ENCODE results near the gene RGS3.

RGS3 gene

GRCh38 chr9:113528088-113528487 lies 64.6 kb downstream of the RGS3 start:
- no peaks in the 10 kb centered on the region; the same call in 1 of the 2 replicates for H3K4me1 ChIP-seq
- no peak for DNase-seq
- no peaks in the 10 kb centered on the region for H3K9me3 ChIP-seq
- H3K36me3 ChIP-seq = peaks cover under 1% of the 10 kb centered on the region; the same call in 1 of the 2 replicates
- no peak overlapping the region for H3K4me3 ChIP-seq (ENCODE audit: low read depth, low read length)
- H3K27me3 ChIP-seq = no peaks in the 10 kb centered on the region
- TF ChIP-seq CTCF (IDR thresholded peaks at IDR 0.05; ENCODE audit: low read depth, low read length) = no peak

GRCh38 chr9:113528811-113529210 lies 65.3 kb downstream of the RGS3 start:
- no peak for DNase-seq
- Histone ChIP-seq H3K9me3 (no peaks in the 10 kb centered on the region), H3K4me3 (ENCODE audit: low read depth, low read length) (no peak overlapping the region), H3K4me1 (no peaks in the 10 kb centered on the region; the same call in 1 of the 2 replicates), H3K27me3 (no peaks in the 10 kb centered on the region), H3K36me3 (no peaks in the 10 kb centered on the region)
- TF ChIP-seq CTCF (IDR thresholded peaks at IDR 0.05; ENCODE audit: low read depth, low read length) = no peak

- H3K4me1 ChIP-seq = no peaks in the 10 kb centered on the region; the same call in 1 of the 2 replicates
- H3K9me3 ChIP-seq = no peaks in the 10 kb centered on the region
- no peaks in the 10 kb centered on the region for H3K36me3 ChIP-seq
- DNase-seq = no peak
- no peak overlapping the region for H3K4me3 ChIP-seq (ENCODE audit: low read depth, low read length)
- H3K27me3 ChIP-seq = no peaks in the 10 kb centered on the region
- TF ChIP-seq CTCF (IDR thresholded peaks at IDR 0.05; ENCODE audit: low read depth, low read length) = no peak
These were observed 65.9 kb downstream of the RGS3 start for GRCh38 chr9:113529336-113530009.

GRCh38 chr9:113530022-113530635 lies 66.6 kb downstream of the RGS3 start:
- TF ChIP-seq CTCF (IDR thresholded peaks at IDR 0.05; ENCODE audit: low read depth, low read length) = no peak
- no peaks in the 10 kb centered on the region; the same call in 1 of the 2 replicates for H3K4me1 ChIP-seq
- no peak for DNase-seq
- no peaks in the 10 kb centered on the region for H3K27me3 ChIP-seq
- H3K9me3 ChIP-seq = no peaks in the 10 kb centered on the region
- H3K4me3 ChIP-seq (ENCODE audit: low read depth, low read length) = no peak overlapping the region
- no peaks in the 10 kb centered on the region for H3K36me3 ChIP-seq

- TF ChIP-seq CTCF (IDR thresholded peaks at IDR 0.05; ENCODE audit: low read depth, low read length) = no peak
- H3K4me3 ChIP-seq (ENCODE audit: low read depth, low read length) = no peak overlapping the region
- H3K27me3 ChIP-seq = no peaks in the 10 kb centered on the region
- H3K36me3 ChIP-seq = no peaks in the 10 kb centered on the region
- no peak for DNase-seq
- peaks cover 2% of the 10 kb centered on the region for H3K4me1 ChIP-seq
- H3K9me3 ChIP-seq = no peaks in the 10 kb centered on the region
These were observed 67.4 kb downstream of the RGS3 start for GRCh38 chr9:113530942-113531341.

All from BE2C (cell line).